ENCODE results near the gene P3H3. TPM values are rescaled to one million over a fixed set of nuclear protein-coding genes. Genes with fewer than 3 reads are reported as not detected.

Gene P3H3
- total and polyA plus RNA-seq, 9 of the 15 experiments (the other 6 are each of a cell fraction or from before 2014, with no cell fraction given): 0.03 to 15.0 (median 4.8) TPM

GRCh38 chr12:6778574-6779550 lies 49.3 kb upstream of the P3H3 start (continued):
- no peak for TF ChIP-seq ELF1 (tag; IDR thresholded peaks at IDR 0.05)
- no peak for TF ChIP-seq BRF1 (IDR thresholded peaks at IDR 0.05; ENCODE audit: borderline replicate concordance, extremely low read depth, insufficient read length)
- no peak for TF ChIP-seq TCF7L2 (IDR thresholded peaks at IDR 0.05; ENCODE audit: low read depth, low read length)
- TF ChIP-seq SMARCB1 (IDR thresholded peaks at IDR 0.05; ENCODE audit: insufficient read length, low read depth): no peak
- TF ChIP-seq ZFP36 (IDR thresholded peaks at IDR 0.05; ENCODE audit: low read depth, low read length, partially characterized antibody): no peak
- no peak for TF ChIP-seq PTTG1 (tag; IDR thresholded peaks at IDR 0.05; ENCODE audit: low read depth)
- TF ChIP-seq HDAC1 (IDR thresholded peaks at IDR 0.05): peak in 1 of 2 experiments; percentile 94; a peak in 2 of 4 replicates
- TF ChIP-seq NCOR1 (IDR thresholded peaks at IDR 0.05): peak; percentile 61
- TF ChIP-seq, protein P1, sequence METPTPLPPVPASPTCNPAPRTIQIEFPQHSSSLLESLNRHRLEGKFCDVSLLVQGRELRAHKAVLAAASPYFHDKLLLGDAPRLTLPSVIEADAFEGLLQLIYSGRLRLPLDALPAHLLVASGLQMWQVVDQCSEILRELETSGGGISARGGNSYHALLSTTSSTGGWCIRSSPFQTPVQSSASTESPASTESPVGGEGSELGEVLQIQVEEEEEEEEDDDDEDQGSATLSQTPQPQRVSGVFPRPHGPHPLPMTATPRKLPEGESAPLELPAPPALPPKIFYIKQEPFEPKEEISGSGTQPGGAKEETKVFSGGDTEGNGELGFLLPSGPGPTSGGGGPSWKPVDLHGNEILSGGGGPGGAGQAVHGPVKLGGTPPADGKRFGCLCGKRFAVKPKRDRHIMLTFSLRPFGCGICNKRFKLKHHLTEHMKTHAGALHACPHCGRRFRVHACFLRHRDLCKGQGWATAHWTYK (CRISPR knock-in tag; IDR thresholded peaks at IDR 0.05): no peak
- TF ChIP-seq DIDO1 (tag; IDR thresholded peaks at IDR 0.05; ENCODE audit: low read depth): peak; percentile 26; the same call in 1 of the 2 replicates
- TF ChIP-seq MGA (IDR thresholded peaks at IDR 0.05): peak; percentile 79
- TF ChIP-seq STAT5A (IDR thresholded peaks at IDR 0.05; ENCODE audit: borderline replicate concordance, low read length): no peak
- no peak for TF ChIP-seq TFAM (CRISPR knock-in tag; conservative IDR thresholded peaks at IDR 0.05)
- no peak for TF ChIP-seq KAT2B (IDR thresholded peaks at IDR 0.05; ENCODE audit: low read depth, low read length)

Measured in K562 (cell line).